Stimulated activated naive CD4-positive, alpha-beta T cell treated with Interleukin-2 at 50 U/mL for 16 hours (primary cell): ENCODE measurements around the gene APOBEC4.

Experiments
- DNase-seq: peaks from one replicate; lab custom pipeline; 2025; lab: John Stamatoyannopoulos, UW

Gene APOBEC4

DNA sequence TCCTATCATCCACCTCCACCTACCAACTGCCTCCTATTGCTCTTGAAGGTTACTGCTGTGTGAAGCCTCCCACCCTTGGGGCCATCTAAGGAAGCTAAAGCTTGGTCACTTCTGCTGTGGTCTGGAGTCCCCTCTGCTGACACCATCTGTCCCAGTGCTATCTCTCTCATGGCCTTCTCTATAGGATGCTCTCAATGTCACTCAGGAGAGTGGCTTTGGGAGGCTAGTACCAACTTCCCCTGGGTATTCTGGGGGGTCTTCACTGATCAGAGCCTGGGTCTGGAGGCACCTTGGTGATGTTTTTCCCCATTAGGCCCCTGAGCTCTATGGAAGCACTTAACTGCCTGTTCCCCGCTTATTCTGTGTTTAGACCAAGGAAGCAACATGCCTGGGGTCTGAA lies 50.6 kb downstream of the APOBEC4 start:
- no peak for DNase-seq

DNA sequence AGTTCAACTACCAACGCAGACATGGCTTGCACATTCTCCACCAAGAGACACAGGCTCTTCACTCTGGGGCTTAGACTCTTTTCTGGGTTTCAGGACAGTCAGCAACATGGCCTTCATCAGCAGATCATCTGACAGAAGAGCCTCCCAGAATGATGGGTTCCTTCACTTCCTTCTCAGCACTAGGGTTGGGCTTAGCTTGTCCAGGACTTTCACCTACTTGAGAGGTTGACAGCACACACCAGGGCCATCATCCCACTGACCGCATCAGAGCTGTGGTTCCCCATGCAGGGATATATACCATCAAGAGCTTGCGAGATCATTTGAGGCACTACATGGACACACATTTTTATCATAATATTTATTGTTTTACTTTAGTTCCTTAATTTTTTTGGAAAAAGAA lies 52.5 kb downstream of the APOBEC4 start:
- no peak for DNase-seq

- DNase-seq = no peak
These were observed 53.0 kb downstream of the APOBEC4 start for GRCh38 chr1:183600136-183600535.

DNA sequence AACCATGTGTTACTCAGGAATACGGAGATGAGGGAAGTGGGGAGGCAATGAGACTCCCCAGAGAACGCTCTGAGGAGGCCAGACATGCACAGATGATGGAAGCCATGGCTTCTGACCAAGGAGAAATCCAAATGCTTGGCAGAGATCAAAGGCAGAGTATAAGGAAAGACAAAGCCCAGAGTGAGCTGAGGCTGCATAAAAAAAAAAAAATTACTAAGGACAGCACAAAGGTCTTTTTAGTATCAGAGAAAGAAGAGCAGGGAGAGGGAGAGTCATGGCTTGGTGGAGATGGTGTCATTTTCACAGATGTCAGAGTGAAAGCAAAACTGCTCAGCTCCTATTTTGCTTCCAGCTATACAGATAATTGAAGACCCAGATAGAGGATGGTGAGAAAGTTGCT lies 54.7 kb downstream of the APOBEC4 start:
- DNase-seq = no peak

DNA sequence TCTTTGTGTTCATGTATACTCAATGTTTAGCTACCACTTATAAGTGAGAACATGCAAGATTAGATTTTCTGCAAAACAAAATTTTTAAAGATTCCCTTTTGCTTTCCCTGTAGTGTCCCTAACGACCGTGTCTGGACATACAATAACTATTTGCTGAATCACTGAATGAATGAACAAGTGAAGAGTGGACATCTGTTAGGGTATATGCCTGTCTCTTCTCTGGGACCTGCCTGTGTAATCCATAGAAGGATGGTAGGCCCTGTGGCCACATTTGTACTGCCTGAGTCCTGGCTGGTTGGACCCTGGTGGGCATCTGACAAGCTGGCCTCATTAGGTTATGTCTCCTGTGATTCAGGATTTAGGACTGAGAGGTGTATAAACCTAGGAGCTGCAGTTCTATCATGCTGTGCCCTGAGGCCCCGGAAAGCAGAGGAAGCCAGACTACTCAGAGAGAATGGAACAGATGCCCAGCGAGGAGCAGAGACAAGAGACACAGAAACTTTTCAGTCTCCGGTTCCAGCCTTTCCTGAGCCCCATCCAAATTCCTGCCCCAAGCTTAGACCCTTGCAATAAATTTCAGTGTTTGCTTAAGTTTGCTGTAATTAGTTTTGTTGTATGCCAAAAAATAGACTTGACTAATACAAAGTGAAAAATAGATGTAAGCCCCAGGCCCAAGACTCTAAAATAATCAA lies 55.3 kb downstream of the APOBEC4 start:
- DNase-seq = no peak

DNA sequence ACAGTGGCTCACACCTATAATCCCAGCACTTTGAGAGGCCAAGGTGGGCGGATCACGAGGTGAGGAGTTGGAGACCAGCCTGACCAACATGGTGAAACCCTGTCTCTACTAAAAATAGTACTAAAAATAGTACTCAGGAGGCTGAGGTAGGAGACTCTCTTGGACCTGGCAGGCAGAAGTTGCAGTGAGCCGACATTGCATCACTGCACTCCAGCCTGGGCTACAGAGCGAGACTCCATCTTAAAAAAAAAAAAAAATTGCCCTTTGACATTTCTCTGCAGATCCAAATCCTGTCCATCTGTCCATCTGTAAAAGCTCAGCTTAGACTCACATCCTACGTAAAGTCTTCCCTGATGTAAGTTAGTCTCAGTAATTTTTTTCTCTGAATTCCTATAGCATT lies 56.6 kb downstream of the APOBEC4 start:
- no peak for DNase-seq
